Upper lobe of left lung (tissue), 6 donors: Measurements from ENCODE around the gene LRBA. TPM values are rescaled to one million over a fixed set of nuclear protein-coding genes. Genes with fewer than 3 reads are reported as not detected.

Experiments used
- ATAC-seq, 2 donors: fragments of 200-7000 bp; cut with Tn5 transposase; one replicate each; pipeline ENCODE4 v1.9.1; 2022; ENCODE audit warnings: mild to moderate bottlenecking in 2 of 2, moderate library complexity in 2 of 2; ENCODE audit not compliant: low FRiP score in 2 of 2
- DNase-seq, 2 donors: peaks; one replicate each; pipeline ENCODE4 v3.0.0-alpha.2; 2019 to 2020
- H3K27ac ChIP-seq, 4 donors: fragments of 200-600 bp; sonication (generic); one replicate each; pipeline ENCODE4 v1.5.1; 2016 to 2019
- H3K27me3 ChIP-seq, 4 donors: fragments of 200-600 bp; sonication (generic); one replicate each; pipeline ENCODE4 v1.5.1; 2017 to 2019
- H3K36me3 ChIP-seq, 4 donors: fragments of 200-600 bp; sonication (generic); one replicate each; pipeline ENCODE4 v1.5.1; 2016 to 2019
- H3K4me1 ChIP-seq, 4 donors: fragments of 200-600 bp; sonication (generic); one replicate each; pipeline ENCODE4 v1.5.1; 2018 to 2019
- H3K4me3 ChIP-seq, 4 donors: fragments of 200-600 bp; sonication (generic); one replicate each; pipeline ENCODE4 v1.5.1; 2017 to 2019; ENCODE audit warnings: mild to moderate bottlenecking in 2 of 4, moderate library complexity in 1 of 4
- H3K9me3 ChIP-seq, 4 donors: fragments of 200-600 bp; sonication (generic); one replicate each; pipeline ENCODE4 v1.5.1; 2018 to 2019
- EP300 ChIP-seq, 4 donors: sonication (generic); formaldehyde crosslinking; IDR thresholded peaks; one replicate each; pipeline ENCODE4 v1.5.1; 2017; ENCODE audit warnings: antibody characterized with exemption in 4 of 4, control low read depth in 2 of 4
- POLR2A ChIP-seq, 4 donors: fragments of 450-650 bp; IDR thresholded peaks; one replicate each; pipeline ENCODE4 v1.5.1; 2016 to 2017; ENCODE audit warnings: antibody characterized with exemption in 4 of 4, mild to moderate bottlenecking in 2 of 4
- POLR2AphosphoS5 ChIP-seq, 2 donors: sonication (generic); formaldehyde crosslinking; IDR thresholded peaks; one replicate each; pipeline ENCODE4 v1.5.1; 2017; ENCODE audit warnings: antibody characterized with exemption in 2 of 2
- WGBS, 2 donors: methylation state at CpG; one replicate each; pipeline ENCODE4 v1.1.5; 2017 to 2018; 5-methylcytosine and 5-hydroxymethylcytosine counted together
- total RNA-seq, 6 donors: library from RNA; depleted of rRNA in 4 of 6; stranded (reverse); fragments of >200 nt in 4 of 6; gene quantifications; one replicate each; pipeline versions ENCODE4 v1.1.0 to v1.2.1, GENCODE V29; 2016 to 2021
- TF ChIP-seq, protein P1 (sequence below), 6 experiments: fragments of 450-650 bp in 4 of 6; fragments of 200-600 bp in 2 of 6; sonication (generic) in 2 of 6; IDR thresholded peaks; one replicate each; pipeline ENCODE4 v1.5.1; 2016 to 2019; ENCODE audit warnings: antibody characterized with exemption in 6 of 6
- donor health status: DM: no; HTN: no; CAD: no; lungs with moderate emphysema.
- donor health status: DM: no; HTN: yes; CAD: no; lungs with severe emphysema.

The LRBA gene
- total RNA-seq, 6 donors from 2014 or later, result 34.7 to 139 (median 56.4) TPM

DNA sequence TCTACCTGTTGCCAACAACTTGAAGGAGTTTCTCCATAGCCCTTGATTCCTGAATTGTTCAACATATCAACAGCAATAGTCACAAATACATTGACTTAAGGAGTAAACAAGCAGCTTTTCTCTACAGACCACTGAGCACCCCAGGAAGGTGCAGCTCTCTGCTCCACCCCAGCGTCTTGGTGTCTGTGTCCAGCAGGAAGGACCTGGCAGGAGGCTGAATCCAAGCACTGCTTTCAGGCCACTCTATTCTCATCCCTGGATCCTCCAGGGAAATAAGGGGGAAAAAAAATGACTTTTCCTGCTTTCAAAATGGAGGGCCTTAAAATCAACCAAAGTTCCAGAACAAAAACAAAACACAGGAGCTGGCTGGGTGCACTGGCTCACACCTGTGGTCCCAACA is 593.5 kb downstream of the LRBA start:
- no peak for ATAC-seq
- 85 to 90% methylated on average over 1 of the region's 1 CpG for WGBS, 2 donors
- TF ChIP-seq, protein P1, sequence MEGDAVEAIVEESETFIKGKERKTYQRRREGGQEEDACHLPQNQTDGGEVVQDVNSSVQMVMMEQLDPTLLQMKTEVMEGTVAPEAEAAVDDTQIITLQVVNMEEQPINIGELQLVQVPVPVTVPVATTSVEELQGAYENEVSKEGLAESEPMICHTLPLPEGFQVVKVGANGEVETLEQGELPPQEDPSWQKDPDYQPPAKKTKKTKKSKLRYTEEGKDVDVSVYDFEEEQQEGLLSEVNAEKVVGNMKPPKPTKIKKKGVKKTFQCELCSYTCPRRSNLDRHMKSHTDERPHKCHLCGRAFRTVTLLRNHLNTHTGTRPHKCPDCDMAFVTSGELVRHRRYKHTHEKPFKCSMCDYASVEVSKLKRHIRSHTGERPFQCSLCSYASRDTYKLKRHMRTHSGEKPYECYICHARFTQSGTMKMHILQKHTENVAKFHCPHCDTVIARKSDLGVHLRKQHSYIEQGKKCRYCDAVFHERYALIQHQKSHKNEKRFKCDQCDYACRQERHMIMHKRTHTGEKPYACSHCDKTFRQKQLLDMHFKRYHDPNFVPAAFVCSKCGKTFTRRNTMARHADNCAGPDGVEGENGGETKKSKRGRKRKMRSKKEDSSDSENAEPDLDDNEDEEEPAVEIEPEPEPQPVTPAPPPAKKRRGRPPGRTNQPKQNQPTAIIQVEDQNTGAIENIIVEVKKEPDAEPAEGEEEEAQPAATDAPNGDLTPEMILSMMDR (IDR thresholded peaks at IDR 0.05), result no peak
- no peak for TF ChIP-seq EP300 (IDR thresholded peaks at IDR 0.05)
- TF ChIP-seq POLR2AphosphoS5 (IDR thresholded peaks at IDR 0.05), result no peak
- no peak for TF ChIP-seq POLR2A (IDR thresholded peaks at IDR 0.05)

DNA sequence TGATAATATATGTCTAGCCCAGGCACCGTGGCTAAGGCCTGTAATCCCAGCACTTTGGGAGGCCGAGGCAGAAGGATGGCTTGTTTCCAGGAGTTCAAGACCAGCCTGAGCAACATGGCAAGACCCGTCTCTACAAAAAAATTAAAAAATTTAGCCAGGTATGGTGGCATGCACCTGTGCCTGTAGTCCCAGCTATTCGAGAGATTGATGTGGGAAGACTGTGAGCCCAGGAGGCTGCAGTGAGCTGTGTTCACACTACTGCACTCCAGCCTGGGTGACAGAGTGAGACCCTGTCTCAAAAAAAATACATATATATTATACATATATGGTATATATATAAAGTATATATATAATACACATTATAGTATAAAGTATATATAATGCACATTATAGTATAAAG is 595.1 kb downstream of the LRBA start:
- no peaks in the 10 kb centered on the region for H3K9me3 ChIP-seq
- no peak for DNase-seq
- 92 to 99% methylated on average over 3 to 4 of the region's 4 CpGs for WGBS, 2 donors
- ATAC-seq, result no peak
- no peak overlapping the region for H3K4me3 ChIP-seq
- H3K27me3 ChIP-seq, result no peaks in the 10 kb centered on the region
- TF ChIP-seq, protein P1 (IDR thresholded peaks at IDR 0.05), result no peak
- TF ChIP-seq POLR2AphosphoS5 (IDR thresholded peaks at IDR 0.05) (no peak), EP300 (IDR thresholded peaks at IDR 0.05) (no peak), POLR2A (IDR thresholded peaks at IDR 0.05) (no peak)
- H3K4me1 ChIP-seq, result no peaks in the 10 kb centered on the region
- no peak overlapping the region for H3K27ac ChIP-seq
- H3K36me3 ChIP-seq, result peaks cover 0 to 11% (median 2%) of the 10 kb centered on the region in 4 donors

More for the DNA sequence above, 593.5 kb downstream of the LRBA start:
- H3K27ac ChIP-seq, result no peak overlapping the region
- DNase-seq, result no peak
- no peak overlapping the region for H3K4me3 ChIP-seq
- H3K4me1 ChIP-seq, result no peaks in the 10 kb centered on the region
- H3K27me3 ChIP-seq, result no peaks in the 10 kb centered on the region
- H3K36me3 ChIP-seq, result peaks cover 0 to 11% (median 2%) of the 10 kb centered on the region in 4 donors
- no peaks in the 10 kb centered on the region for H3K9me3 ChIP-seq

DNA sequence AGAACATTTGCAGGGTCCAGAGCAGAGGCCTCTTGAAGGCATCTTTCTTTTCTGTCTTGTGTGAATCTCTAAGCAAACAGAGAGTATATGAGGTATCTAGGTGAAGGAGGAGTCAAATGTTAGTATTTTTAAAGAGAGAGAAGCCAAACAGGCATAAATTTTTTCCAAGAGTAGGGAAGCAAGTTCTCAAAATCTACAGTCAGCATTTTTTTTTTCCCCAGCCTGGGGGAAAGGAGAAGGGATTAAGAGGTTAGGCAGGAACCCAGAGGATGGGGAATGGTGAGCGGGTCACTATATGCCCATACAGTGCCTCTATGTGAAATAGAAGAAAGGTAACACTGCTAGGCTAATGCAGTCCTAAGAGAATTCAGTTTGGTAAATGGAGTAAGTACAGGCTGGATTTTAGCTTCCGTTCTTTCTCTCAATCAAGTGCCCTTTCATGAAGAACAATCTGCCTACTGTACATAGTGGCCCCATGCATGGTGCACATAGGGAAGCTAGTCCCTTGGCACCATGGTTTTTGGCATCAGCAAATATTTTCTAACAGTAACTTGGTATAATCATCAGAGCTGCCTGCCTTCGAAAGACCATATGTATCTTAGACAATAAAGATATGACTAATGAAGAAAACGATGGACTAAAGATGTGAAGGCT is 596.2 kb downstream of the LRBA start:
- no peak for TF ChIP-seq POLR2AphosphoS5 (IDR thresholded peaks at IDR 0.05)
- TF ChIP-seq, protein P1 (IDR thresholded peaks at IDR 0.05), result no peak
- TF ChIP-seq POLR2A (IDR thresholded peaks at IDR 0.05), result no peak
- no peak for TF ChIP-seq EP300 (IDR thresholded peaks at IDR 0.05)
- H3K36me3 ChIP-seq, result peaks cover 0 to 17% (median 2%) of the 10 kb centered on the region in 4 donors
- no peaks in the 10 kb centered on the region for H3K9me3 ChIP-seq
- H3K27me3 ChIP-seq, result no peaks in the 10 kb centered on the region
- H3K4me1 ChIP-seq, result no peaks in the 10 kb centered on the region
- no peak for DNase-seq
- no peak overlapping the region for H3K4me3 ChIP-seq
- WGBS, 2 donors, result 98 to 99% methylated on average over 4 of the region's 4 CpGs
- ATAC-seq, result no peak
- H3K27ac ChIP-seq, result no peak overlapping the region

DNA sequence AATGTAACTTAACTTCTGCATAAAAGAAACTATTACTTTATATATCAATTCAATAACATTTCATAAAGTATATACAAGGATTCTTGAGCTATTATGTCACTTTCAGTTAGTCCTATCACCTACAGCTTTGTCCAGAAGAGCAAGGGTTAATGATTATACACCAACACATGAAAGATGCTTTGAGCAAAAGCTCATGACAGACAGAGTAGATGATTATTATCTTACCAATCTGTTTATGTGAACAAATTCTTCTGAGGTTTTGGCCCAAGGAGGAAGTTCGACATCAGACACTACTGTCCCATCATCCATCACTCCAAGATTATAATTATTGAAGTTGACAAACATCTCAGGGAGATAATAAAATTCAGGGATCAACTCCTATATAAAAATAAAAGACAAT is 599.9 kb downstream of the LRBA start:
- no peak overlapping the region for H3K4me3 ChIP-seq
- H3K9me3 ChIP-seq, result no peaks in the 10 kb centered on the region
- no peak for ATAC-seq
- no peak for TF ChIP-seq EP300 (IDR thresholded peaks at IDR 0.05)
- no peak for TF ChIP-seq POLR2AphosphoS5 (IDR thresholded peaks at IDR 0.05)
- TF ChIP-seq POLR2A (IDR thresholded peaks at IDR 0.05), result no peak
- TF ChIP-seq, protein P1 (IDR thresholded peaks at IDR 0.05), result no peak
- no peak overlapping the region for H3K27ac ChIP-seq
- 45 to 60% methylated on average over 1 of the region's 1 CpG for WGBS, 2 donors
- peaks cover 0 to 5% (median 0%) of the 10 kb centered on the region in 4 donors for H3K36me3 ChIP-seq
- DNase-seq, result no peak
- H3K27me3 ChIP-seq, result no peaks in the 10 kb centered on the region
- H3K4me1 ChIP-seq, result no peaks in the 10 kb centered on the region

DNA sequence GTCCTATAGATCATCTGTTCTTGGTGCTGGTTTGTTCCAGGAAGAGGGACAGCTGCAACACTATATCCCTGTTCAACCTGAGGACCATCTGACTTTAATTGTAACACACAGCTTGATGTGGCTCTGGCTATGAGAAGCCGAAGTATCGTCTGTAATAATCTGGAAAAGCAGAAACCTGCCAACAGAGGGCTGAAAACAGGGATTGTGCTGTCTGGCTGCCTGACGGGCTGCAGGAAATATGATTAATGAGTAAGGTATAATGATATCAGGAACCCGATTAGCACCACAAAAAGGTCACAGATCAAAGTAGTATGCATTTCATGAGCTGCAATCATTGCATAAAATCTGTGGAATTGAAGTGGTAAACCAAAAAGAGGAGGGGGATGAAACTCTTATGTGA is 603.6 kb downstream of the LRBA start:
- H3K4me1 ChIP-seq, result no peaks in the 10 kb centered on the region
- peaks cover 0 to 5% (median 0%) of the 10 kb centered on the region in 4 donors for H3K36me3 ChIP-seq
- DNase-seq (no peak), ATAC-seq (no peak)
- TF ChIP-seq POLR2A (IDR thresholded peaks at IDR 0.05), result no peak
- TF ChIP-seq EP300 (IDR thresholded peaks at IDR 0.05), result no peak
- TF ChIP-seq, protein P1 (IDR thresholded peaks at IDR 0.05), result no peak
- no peak for TF ChIP-seq POLR2AphosphoS5 (IDR thresholded peaks at IDR 0.05)
- 72 to 75% methylated on average over 4 of the region's 4 CpGs for WGBS, 2 donors
- H3K9me3 ChIP-seq, result no peaks in the 10 kb centered on the region
- H3K27me3 ChIP-seq, result no peaks in the 10 kb centered on the region
- H3K27ac ChIP-seq, result no peak overlapping the region
- no peak overlapping the region for H3K4me3 ChIP-seq
